Activated CD4-positive, CD25-positive, alpha-beta regulatory T cell treated with anti-CD3 and anti-CD28 coated beads, Interleukin-2, amount 50 U/mL, for 24 hours (primary cell): ENCODE results near the gene RFX3.

ENCODE experiments used
- ATAC-seq, 2 donors: fragments of 150-1000 bp; cut with Tn5 transposase; one replicate each; pipeline ENCODE4 v1.10.0; 2021; ENCODE audit warnings: mild to moderate bottlenecking in 1 of 2, moderate library complexity in 1 of 2

RFX3 gene

GRCh38 chr9:3513265-3513818 lies 12.5 kb downstream of the RFX3 start:
- ATAC-seq = no peak

- no peak for ATAC-seq
Observed at GRCh38 chr9:3511551-3511950, 14.2 kb downstream of the RFX3 start.

- no peak for ATAC-seq
Observed at GRCh38 chr9:3510796-3511195, 15.0 kb downstream of the RFX3 start.

- ATAC-seq = no peak
Observed at GRCh38 chr9:3509926-3510325, 15.9 kb downstream of the RFX3 start.

- ATAC-seq = peak in 1 of 2 donors; percentile 48
Observed at GRCh38 chr9:3508521-3509291, 17.1 kb downstream of the RFX3 start.

GRCh38 chr9:3508078-3508431 lies 17.7 kb downstream of the RFX3 start:
- peak; percentile 44 to 48 for ATAC-seq

- ATAC-seq = no peak
Observed at GRCh38 chr9:3507395-3508077, 18.3 kb downstream of the RFX3 start.

GRCh38 chr9:3506164-3506563 lies 19.6 kb downstream of the RFX3 start:
- ATAC-seq = no peak

GRCh38 chr9:3502560-3503398 lies 23.0 kb downstream of the RFX3 start:
- ATAC-seq = no peak

GRCh38 chr9:3500044-3500443 lies 25.8 kb downstream of the RFX3 start:
- no peak for ATAC-seq

GRCh38 chr9:3498691-3499090 lies 27.1 kb downstream of the RFX3 start:
- ATAC-seq = no peak

- no peak for ATAC-seq
Observed at GRCh38 chr9:3497857-3498256, 27.9 kb downstream of the RFX3 start.

GRCh38 chr9:3497401-3497800 lies 28.4 kb downstream of the RFX3 start:
- no peak for ATAC-seq

GRCh38 chr9:3495855-3496254 lies 29.9 kb downstream of the RFX3 start:
- no peak for ATAC-seq

GRCh38 chr9:3492214-3492613 lies 33.6 kb downstream of the RFX3 start:
- no peak for ATAC-seq

GRCh38 chr9:3491450-3491849 lies 34.4 kb downstream of the RFX3 start:
- no peak for ATAC-seq

GRCh38 chr9:3490957-3491356 lies 34.8 kb downstream of the RFX3 start:
- ATAC-seq = no peak

- ATAC-seq = peak in 1 of 2 donors; percentile 48
Observed at GRCh38 chr9:3482578-3482977, 43.2 kb downstream of the RFX3 start.

- ATAC-seq = no peak
Observed at GRCh38 chr9:3480353-3480655, 45.5 kb downstream of the RFX3 start.

GRCh38 chr9:3479514-3480352 lies 46.1 kb downstream of the RFX3 start:
- ATAC-seq = peak; percentile 23 to 30

- no peak for ATAC-seq
Observed at GRCh38 chr9:3478549-3478953, 47.2 kb downstream of the RFX3 start.

- ATAC-seq = peak; percentile 59 to 66
Observed at GRCh38 chr9:3477236-3477834, 48.5 kb downstream of the RFX3 start.
